Measurements from ENCODE around the gene TRIM2.
A peak's percentile ranks its signal among the peaks of the same experiment; 100 is the strongest.

TRIM2 gene

DNA sequence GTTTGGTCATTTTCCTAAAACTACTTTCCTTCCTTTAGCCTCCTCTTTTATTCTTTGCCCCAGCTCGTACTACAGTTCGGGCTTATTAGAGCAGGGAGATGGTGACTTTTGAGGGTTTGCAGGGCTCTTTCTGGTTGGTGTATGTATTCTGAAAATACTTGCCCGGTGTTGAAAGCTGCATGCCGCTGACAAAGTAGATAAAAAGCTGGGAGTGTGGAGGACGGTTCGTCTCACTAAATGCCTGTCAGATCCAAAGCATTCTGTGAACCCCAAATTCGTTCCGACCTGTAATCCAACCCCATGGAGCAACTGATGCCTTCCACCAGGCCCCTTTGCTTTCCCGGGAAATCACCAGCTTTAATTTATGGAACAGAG, 19.2 kb downstream of the TRIM2 start:
- DNase-seq: no peak

DNA sequence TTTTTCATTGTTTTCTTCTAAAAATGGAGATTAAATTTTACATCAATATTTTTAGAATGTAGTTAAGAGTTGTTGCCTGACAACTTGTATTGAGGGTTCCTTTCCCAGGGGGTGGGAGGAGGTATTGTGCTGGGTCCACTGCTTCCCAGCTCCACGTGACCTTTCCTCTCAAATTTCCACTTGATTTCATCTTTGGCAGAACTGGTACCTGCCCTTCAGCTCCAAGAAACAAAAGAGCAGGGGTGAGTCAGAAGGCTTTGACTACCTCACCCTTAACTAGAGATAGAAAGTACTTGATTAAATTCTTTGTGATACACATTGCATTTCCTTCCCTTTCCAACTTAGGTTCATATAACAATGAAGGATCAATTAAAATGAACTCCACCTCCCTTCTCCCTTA, 19.7 kb downstream of the TRIM2 start:
- DNase-seq: peak; percentile 30

DNA sequence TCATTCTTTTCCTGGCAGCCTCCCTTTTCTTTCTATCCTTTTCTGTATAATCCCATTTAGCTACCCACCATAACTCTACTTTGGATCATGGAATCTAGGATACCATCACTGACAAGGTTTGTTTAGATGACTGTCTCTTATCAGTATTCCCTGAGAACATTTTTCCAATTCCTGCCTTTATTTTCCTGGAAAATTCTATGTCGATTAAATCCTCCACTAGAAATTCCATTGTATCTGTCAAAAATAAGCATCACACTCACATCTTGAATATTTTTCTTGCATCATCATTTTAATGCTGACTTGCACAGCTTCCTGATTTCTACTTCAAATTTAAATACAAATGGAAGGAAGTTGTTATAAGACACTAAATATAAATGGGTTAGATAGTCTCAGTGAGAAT, 20.2 kb downstream of the TRIM2 start:
- no peak for DNase-seq

DNA sequence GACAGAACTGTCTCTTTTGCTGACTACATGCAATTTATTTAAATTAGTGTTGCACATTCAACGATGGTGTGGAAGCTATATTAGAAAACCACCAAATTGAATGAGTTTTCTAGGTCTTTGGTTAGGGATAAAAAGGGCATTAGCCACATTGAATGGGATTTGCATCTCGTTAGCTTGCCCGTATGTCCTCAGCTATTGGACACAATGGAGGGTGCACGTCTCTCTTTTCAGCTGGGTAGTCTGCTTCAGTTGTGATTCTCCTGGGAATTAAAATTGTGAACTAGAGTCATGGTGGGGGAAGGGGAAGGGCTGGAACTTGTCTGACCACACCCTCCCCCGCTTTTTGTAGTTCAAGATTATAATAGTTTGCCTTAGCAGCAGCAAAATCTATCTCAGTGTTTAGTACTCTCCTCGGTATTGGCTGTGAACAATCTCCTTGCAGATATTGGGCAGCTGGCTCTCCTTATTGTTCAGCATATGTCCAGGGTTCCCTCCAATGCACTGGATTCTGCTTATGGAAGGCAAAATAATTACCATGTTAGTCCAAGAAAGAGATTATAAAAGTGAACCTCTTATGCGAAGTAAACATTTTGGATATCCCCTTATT, 23.3 kb downstream of the TRIM2 start:
- DNase-seq: no peak

DNA sequence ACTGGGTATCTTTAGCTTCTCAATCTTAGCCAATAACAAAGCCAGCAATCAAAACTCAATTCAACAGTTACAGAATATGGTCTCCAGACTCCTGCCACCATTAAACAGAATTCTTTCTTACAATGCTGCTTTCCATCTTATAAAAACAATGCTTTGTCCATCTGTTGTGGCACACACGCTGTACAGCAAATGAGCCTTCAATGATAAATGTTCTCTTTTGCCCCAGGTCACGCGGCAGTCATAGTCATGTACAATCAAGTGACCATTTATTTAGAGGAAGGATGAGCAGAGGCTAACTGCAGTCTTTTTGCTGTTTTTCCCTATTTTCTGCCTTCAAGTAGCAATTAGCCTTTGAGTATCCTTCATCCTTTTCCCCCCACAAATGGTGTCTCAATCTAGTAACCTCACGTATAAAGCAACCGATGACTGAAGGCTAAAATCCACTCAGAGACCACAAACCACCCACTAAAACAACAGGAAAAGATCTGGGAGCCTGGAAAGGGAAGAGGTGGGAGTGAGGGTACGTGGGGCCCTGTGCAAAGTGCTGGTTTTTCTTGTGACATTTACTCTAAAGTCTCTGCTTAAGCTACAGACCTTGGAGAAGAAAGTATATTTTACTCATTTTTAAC, 24.4 kb downstream of the TRIM2 start:
- peak; percentile 43 for DNase-seq

DNA sequence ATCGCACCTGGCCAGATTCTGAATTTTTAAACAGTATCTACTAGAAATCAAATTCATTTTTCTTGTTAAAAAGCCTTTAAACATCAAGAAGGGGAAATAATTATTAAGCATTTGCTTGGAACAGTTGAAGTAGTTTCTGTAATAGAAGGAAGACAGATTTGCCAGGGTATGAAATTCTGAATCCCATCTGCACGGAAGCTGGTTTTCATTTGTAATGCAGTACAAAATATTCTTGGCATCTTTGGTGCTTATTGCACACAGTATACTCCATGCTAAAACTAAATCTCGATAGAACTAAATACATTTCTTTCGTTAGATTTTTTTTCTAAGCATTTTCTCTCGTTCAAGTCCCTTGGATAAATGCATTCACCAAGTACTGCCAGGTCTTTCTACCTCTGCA, 25.3 kb downstream of the TRIM2 start:
- DNase-seq: no peak

DNA sequence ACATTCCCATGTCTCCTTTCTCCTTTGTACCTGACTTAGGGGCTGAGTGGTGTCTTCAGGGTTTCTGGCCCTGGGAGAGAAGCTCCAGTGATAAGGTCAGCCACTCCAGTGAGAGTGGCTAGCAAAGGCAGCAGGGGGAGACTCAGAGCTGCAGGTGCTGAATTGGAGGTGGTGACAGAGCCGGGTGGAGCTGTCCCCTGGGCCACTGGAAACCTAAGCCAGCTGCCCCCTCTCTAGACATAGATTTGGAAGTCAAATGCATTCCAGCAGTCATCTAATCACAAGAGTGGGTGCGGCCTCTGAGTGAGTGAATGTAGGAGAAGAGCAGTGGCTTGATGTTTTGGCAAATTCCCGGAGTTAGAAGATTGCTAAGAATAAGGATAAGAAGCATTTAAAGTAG, 28.5 kb downstream of the TRIM2 start:
- DNase-seq: no peak

DNA sequence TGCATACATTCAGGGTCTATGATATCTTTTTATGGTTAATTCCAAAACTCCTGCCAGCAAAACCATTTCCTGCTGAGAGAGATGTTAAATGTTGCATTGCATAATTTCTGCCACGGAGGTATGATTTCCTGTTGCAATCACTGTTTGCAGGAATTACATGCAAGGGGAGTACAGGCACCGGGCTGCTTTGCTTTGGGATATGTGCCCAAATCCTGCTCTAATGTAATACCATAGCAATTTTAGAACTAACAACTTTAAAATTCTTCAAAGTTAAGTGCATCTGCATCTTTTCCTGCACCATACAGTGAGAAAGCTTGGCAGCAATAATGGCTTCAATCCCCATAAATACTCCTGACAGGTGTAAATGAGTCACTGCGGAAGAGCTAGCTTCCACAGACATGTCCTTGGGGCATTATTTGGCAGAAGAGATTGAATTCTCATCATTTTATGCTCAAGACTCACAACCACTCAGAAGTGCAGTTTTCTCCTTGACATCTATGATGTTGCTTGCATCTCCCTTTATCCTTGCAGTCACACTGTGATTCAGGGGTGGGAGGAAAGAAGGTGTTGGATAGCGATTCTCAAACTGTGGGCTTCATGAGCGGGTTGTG, 29.6 kb downstream of the TRIM2 start:
- no peak for DNase-seq

DNA sequence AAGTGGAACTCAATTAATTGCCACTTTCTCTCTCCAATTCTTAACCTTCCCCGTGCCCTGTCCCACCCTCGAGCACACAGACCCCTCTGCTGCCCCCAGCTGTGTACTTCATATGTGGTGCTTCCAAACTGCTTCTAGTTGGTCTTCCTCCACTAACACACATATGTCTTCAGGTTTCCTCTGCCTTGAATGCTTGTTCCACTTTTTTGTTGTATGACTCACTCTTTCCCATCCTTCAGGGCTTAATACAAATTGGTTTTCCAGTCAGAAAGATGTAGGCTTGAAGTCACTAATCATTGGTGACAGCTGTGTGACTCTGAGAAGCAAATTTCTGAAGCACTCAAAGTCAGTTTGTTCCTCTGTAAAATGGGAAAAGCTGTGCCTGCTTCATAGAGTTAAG, 30.6 kb downstream of the TRIM2 start:
- no peak for DNase-seq

DNA sequence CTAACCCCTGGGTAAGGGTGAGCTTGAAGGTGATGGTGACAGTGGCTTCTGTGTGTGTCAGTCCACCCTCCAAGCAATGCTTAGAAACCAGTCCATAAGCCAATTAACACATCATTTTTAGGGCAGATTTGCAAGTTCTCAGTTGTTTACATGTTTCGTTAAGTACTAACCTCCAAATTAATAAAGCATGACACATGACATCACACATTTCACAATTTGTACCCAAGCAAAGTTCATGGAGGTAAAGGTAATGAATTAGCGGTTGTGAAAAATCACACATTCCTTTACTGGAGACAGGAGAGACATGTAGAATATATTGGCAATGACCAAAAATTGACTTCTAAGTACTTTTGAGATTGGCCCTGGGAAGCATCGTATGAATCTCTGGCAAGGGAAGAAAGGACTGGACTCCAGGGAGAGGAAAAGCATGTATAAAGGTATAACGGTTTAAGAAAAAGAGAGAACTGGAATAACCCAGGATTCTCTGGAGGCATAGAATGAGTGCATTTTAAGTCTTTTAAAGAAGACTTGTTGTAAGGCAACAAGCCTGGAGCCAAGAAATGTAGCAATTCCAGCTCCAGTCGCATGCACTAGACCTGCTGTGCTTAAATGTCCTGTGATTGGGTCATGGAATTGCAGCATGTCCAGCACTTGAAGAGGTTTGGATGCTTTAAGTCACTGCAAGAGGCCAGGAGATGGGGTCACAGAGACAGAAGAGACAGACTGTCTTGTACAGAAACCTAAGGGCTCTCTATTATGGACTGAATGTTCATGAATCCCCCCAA, 34.1 kb downstream of the TRIM2 start:
- DNase-seq: no peak

DNA sequence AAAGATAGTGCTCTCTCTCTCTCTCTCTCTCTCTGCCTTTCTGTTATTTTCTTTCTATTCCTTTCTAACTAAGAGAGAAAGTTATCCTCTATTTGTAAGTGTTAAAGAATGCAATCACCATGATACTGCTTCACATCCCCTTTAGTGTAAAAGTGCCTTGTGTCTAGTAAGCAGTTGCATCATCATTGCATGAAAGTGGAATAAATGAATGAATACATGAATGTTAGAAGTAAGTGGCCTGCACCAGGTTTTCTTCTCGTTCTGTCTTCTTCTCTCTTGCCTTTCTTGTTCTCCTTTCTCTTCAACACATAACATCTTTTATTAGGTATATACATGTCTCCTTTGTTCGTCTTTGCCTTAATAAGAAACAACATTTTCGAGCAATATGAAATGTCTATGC, 35.2 kb downstream of the TRIM2 start:
- DNase-seq: no peak

DNA sequence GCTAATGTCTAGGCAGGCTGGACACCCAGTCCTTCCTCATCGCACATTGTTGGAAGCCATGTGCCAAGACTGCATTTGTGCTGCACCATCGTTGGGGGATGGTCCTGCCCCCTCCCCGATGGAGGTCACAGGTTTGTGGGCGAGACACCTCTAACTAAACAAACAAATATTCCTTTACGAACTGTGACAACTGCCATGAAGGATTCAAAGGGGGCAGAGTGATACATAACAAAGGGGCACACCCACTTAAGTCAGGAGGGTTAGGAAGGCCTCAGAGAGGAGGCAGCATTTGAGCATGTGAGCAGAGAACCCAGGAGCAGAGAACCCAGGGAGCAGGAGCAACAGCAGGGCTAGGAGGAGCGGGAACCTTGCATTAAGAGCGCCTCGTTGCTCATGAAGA, 37.1 kb downstream of the TRIM2 start:
- DNase-seq: no peak

DNA sequence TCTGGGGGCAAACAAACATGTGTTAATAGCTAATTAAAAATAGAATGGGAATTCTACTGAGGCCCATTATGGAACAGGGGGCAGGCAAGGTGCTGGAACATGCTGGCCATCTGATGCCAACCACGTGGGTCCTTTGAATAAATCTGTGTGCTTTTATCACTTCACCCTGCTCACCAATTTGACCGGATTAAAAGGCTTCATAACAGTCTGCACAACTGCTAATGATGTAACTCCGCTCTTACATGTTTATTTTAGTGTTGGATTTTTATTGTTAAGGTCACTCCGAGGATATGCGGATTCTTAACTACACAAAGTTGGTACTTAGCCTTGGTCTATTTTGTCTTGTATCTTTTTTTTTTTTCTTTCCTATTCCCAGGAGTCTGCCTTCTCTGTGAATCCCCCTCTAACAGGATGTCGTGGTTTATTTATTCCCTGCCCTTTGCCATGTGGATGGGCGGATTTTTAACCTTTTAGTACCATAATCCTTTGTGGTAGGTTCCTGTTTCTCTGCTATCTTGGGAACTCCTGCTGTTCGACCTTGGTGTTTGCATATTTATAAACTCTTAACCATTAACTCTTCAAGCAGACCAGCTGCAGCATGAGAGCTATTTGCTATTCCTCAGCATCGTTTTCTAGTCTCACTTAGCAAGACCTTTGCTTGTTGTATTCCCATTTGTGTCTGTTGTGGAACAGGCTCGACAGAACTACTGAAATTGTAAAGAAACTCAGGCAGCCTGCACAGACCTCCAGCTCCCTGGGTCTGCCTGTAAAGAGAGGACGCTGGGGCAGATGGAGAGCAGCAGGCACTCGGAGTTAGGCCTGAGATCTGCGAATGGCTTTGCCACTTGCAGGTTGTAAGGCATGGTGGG, 38.0 kb downstream of the TRIM2 start:
- DNase-seq: no peak

DNA sequence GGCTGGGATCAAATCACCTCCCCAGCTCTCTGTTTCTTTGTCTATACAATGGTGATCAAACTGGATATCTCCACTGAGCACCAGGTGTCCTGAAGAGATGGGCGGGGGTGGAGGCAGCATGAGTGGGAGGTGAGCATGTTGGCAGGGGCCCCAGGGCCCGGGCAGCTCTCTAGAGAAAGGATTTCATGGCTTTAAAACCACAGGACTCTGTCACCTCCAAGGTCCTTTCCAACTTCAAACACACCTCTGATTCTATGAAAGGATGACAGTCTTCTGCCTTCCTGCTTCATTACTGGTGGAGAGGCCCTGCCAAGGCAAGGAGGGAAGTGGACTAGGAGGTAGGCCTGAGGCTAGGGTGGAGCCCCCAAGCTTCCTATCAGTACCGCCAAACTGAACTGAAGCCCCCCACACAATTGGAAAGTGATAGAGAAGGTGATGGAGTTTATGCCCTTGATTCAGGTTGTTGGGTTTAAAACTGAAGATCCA, 38.6 kb downstream of the TRIM2 start:
- DNase-seq: no peak

DNA sequence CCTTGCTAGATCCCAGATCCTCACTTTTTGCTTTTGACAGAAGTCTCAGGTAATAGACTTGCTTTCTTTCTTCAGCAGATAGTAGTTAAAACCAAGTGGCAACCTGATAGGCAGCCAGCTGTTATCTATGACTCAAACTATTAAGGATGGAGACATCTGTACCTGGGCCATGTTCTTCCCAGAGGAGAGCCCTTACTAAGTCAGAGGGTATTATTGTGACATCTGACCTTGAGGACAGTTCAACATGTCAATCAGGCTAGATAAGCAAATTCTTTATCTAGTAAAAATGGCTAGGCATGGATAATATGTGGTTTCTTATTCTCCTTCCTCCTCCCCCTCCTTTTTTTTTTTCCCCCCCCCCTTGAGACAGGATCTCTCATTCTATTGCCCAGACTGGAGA, 39.2 kb downstream of the TRIM2 start:
- no peak for DNase-seq

DNA sequence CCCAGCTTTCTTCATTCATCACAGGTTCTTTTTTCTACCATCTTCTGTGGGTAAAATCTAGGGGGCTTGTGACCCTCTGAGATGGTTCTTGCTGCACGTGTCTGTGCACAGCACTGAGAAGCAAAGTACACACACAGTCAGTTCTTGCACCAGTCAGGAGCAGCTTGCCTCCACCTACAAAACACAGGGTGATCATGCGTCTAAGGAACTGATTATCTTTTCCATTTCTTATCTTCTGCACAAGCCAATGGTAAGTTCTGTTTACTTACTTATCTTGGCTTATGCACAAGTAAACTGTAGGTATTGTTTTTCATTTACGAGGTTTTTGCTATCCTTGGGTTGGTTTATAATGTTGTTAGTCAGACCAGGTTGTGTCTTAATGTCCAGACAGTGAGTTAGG, 40.7 kb downstream of the TRIM2 start:
- no peak for DNase-seq

DNA sequence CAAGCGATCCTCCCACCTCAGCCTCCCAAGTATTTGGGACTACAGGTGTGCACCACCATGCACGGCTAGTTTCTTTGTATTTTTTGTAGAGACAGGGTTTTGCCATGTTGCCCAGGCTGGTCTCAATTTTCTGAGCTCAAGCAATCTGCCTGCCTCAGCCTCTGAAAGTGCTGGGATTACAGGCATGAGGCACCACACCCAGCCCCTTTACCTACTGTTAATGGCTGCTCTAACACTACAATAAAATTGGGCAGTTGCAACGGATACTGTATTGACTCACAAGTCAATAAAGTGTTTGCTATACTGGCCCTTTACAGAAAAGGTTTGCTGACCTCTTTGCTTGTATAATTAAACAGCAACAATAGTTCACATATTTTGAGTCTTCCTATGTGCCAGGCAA, 41.5 kb downstream of the TRIM2 start:
- no peak for DNase-seq

DNA sequence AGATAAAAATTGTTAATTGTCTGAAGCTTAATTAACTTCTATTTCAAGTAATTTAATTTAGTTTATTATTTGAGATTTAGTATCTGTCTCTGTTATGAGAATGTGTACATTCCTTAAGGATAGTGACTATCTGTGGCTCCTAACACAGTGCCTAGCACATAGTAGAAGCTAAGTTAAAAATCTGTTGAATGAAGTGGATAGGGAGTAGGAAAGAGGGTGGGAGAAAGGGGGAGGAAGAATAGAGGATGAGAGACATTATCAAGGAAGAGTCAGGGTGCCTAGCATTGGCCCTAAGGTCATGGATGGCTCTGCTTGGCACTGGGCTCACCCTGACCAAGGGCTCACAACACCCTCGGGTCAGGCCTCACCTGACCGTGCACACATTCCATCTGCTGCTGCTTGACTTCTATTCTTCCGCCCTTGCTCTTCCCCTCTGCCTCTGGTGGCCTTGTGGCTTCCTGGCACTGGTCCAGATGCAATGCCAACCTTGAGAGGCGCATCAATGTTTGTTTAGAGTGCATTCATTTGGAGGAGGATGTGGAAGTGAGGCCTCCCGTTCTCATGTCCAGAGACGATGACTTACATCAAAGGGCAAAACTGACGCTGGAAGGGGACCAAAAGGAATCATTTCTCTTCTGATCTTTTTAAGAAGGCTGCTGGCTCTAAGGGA, 42.3 kb downstream of the TRIM2 start:
- no peak for DNase-seq

DNA sequence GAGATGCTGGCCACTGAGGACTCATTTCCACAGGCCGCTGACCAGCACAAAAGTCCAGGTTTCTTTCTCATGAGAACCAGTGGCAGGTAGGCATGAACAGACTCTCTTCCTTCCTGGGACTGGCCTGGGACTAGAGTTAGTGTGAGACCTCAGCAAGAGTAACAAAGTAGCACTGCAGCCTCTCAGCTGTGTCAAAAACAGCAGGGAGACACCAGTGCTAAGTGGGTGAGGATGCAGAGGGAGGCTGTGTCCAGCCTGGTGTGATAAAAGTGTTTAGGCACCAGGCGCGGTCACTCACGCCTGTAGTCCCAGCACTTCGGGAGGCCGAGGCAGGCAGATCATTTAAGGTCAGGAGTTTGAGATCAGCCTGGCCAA, 42.9 kb downstream of the TRIM2 start:
- DNase-seq: no peak

DNA sequence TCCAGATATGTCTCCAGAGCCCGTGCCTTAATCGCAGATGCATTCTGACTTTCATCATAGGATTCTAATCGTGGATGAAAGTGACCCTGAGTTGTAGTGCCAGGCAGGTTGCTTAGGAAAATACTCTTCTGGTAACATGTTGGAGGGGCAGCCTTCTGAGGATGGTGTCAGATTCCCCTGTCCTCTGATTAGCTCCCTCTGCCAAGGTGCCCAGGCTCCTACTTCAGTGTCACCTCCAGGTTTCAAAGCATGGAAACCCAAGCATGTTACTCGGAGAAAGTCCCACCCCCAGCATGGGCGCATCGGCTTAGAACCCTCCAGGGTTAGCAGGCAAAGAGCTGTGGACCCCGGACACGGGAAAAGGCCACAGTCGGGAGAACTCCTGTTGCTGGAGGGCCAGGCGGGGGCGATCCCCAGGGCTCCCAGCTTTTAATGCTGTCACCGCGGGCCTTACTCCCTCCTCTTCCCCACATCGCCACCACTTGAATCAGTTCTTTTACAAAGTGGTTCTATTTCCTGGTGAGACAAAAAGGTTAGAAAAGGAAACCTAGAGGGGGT, 44.5 kb downstream of the TRIM2 start:
- DNase-seq: no peak

DNA sequence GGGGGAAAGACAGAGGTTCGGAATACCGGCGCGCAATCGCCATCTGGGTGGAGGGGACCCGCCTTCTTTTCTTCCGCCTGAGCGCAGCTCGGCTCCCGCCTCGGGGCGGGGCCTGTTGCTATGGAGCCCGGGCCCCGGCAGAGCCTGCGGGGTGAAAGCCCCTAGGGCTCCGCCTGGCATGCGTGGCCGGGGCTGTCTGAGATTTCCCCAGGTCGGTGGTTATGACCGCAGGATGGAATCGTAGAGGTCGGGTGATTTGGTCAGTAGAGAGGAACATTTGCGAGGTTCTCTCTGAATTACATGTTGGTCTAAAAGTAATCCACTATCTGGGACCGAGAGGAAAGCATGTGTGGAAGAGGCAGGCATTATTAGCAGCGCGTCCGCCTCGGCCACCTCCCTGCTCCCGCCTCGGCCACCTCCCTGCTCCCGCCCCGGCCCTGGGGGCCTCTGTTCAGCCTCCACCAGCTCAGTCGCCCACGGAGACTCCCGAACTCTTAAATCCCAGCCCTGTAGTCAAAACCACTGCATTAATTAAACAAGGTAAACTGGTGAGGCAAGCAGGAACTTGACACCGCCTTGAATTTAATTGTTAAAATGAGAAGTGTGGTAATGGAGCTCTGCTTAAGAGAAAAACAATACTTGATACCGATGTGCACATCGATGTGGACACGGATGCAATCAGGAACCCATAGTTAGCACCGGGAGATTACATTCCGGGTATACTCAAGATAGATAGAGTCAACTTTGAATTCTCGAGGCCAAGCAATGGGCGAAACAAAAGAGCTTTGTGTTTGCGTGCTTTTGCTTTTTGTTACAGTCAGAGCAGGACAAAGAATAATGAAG, 45.2 kb downstream of the TRIM2 start:
- peak; percentile 68 for DNase-seq
